H9 (cell line): ENCODE data around the gene TLE4. TPM values are rescaled to one million over a fixed set of nuclear protein-coding genes. Genes with fewer than 3 reads are reported as not detected.

Experiments
- DNase-seq: peaks from one replicate; pipeline ENCODE4 v3.0.0-alpha.2; 2017
- H2AFZ ChIP-seq: one replicate; pipeline ENCODE4 v1.6.1; 2013; ENCODE audit warnings: mild to moderate bottlenecking, low read length, control low read depth, moderate library complexity
- H2AK5ac ChIP-seq: 2 replicates; pipeline ENCODE4 v1.6.1; 2013; ENCODE audit warnings: low read length, control low read depth, mixed read lengths; ENCODE audit not compliant: insufficient read length
- H2BK120ac ChIP-seq: one replicate; pipeline ENCODE4 v1.6.1; 2013; ENCODE audit warnings: low read depth, mild to moderate bottlenecking, low read length, control low read depth, inconsistent platforms; ENCODE audit not compliant: poor library complexity, severe bottlenecking
- H2BK12ac ChIP-seq: 2 replicates; pipeline ENCODE4 v1.6.1; 2013; ENCODE audit warnings: low read length, control low read depth, mixed read lengths, low read depth; ENCODE audit not compliant: insufficient read length
- H2BK15ac ChIP-seq: 2 replicates; pipeline ENCODE4 v1.6.1; 2013; ENCODE audit warnings: low read depth, low read length, control low read depth
- H2BK20ac ChIP-seq: one replicate; pipeline ENCODE4 v1.6.1; 2013; ENCODE audit warnings: low read depth, mild to moderate bottlenecking, low read length, control low read depth, inconsistent platforms; ENCODE audit not compliant: poor library complexity, severe bottlenecking
- H2BK5ac ChIP-seq: 2 replicates; pipeline ENCODE4 v1.6.1; 2013; ENCODE audit warnings: low read length, control low read depth, mixed read lengths; ENCODE audit not compliant: insufficient read length
- H3K14ac ChIP-seq: 2 replicates; pipeline ENCODE4 v1.6.1; 2013; ENCODE audit warnings: low read length, control low read depth; ENCODE audit not compliant: insufficient read depth
- H3K18ac ChIP-seq: 2 replicates; pipeline ENCODE4 v1.6.1; 2013; ENCODE audit warnings: low read depth, mild to moderate bottlenecking, mixed read lengths, low read length, control low read depth; ENCODE audit not compliant: insufficient read length
- H3K23ac ChIP-seq: 2 replicates; pipeline ENCODE4 v1.6.1; 2013; ENCODE audit warnings: low read length, control low read depth, mixed read lengths, low read depth; ENCODE audit not compliant: insufficient read length
- H3K23me2 ChIP-seq: 2 replicates; pipeline ENCODE4 v1.6.1; 2013; ENCODE audit warnings: low read depth, mild to moderate bottlenecking, mixed read lengths, low read length, control low read depth; ENCODE audit not compliant: insufficient read length, poor library complexity, severe bottlenecking
- H3K27ac ChIP-seq: 2 replicates; pipeline ENCODE4 v1.5.1; 2013; ENCODE audit warnings: low read length, control low read depth, mixed read lengths, low read depth; ENCODE audit not compliant: insufficient read length
- H3K27me3 ChIP-seq: 2 replicates; pipeline ENCODE4 v1.6.1; 2013; ENCODE audit warnings: low read length, control low read depth, inconsistent platforms; ENCODE audit not compliant: insufficient read depth
- H3K4ac ChIP-seq: 2 replicates; pipeline ENCODE4 v1.6.1; 2013; ENCODE audit warnings: low read depth, mild to moderate bottlenecking, control low read depth, inconsistent platforms, low read length, moderate library complexity
- H3K4me1 ChIP-seq: 2 replicates; pipeline ENCODE4 v1.6.1; 2013; ENCODE audit warnings: low read length, control low read depth, inconsistent platforms; ENCODE audit not compliant: insufficient read depth
- H3K4me2 ChIP-seq: 2 replicates; pipeline ENCODE4 v1.6.1; 2013; ENCODE audit warnings: low read length, control low read depth, mixed read lengths; ENCODE audit not compliant: insufficient read length, insufficient read depth
- H3K56ac ChIP-seq: 2 replicates; pipeline ENCODE4 v1.6.1; 2013; ENCODE audit warnings: low read depth, mild to moderate bottlenecking, mixed read lengths, low read length, control low read depth; ENCODE audit not compliant: insufficient read length
- H3K79me1 ChIP-seq: 2 replicates; pipeline ENCODE4 v1.6.1; 2013; ENCODE audit warnings: low read depth, mild to moderate bottlenecking, moderate library complexity, low read length, control low read depth, inconsistent platforms; ENCODE audit not compliant: insufficient read depth, poor library complexity, severe bottlenecking
- H3K79me2 ChIP-seq: 2 replicates; pipeline ENCODE4 v1.6.1; 2013; ENCODE audit warnings: low read length, control low read depth, inconsistent platforms; ENCODE audit not compliant: insufficient read depth
- H3K9ac ChIP-seq: 2 replicates; pipeline ENCODE4 v1.6.1; 2013; ENCODE audit warnings: low read length, control low read depth, mixed read lengths; ENCODE audit not compliant: insufficient read length; ENCODE audit errors: extremely low read depth
- H3K9me3 ChIP-seq: one replicate; pipeline ENCODE4 v1.6.1; 2013; ENCODE audit warnings: low read depth, low read length, inconsistent platforms; ENCODE audit not compliant: control insufficient read depth
- H3T11ph ChIP-seq: one replicate; pipeline ENCODE4 v1.6.1; 2013; ENCODE audit warnings: mild to moderate bottlenecking, low read length, control low read depth, inconsistent platforms
- H4K20me1 ChIP-seq: one replicate; pipeline ENCODE4 v1.6.1; 2013; ENCODE audit not compliant: control insufficient read depth, insufficient read length, insufficient read depth
- H4K5ac ChIP-seq: 2 replicates; pipeline ENCODE4 v1.6.1; 2013; ENCODE audit warnings: low read depth, mild to moderate bottlenecking, mixed read lengths, low read length, control low read depth; ENCODE audit not compliant: insufficient read length
- H4K8ac ChIP-seq: replicated peaks from 2 replicates; pipeline ENCODE4 v1.6.1; 2013; ENCODE audit warnings: low read length, control low read depth, mixed read lengths, low read depth; ENCODE audit not compliant: insufficient read length
- H4K91ac ChIP-seq: 2 replicates; pipeline ENCODE4 v1.6.1; 2013; ENCODE audit warnings: low read depth, mild to moderate bottlenecking, moderate library complexity, mixed read lengths, low read length, control low read depth; ENCODE audit not compliant: insufficient read length
- H3K27ac Mint-ChIP-seq, 3 experiments: 2 replicates in 2 of 3; 3 replicates in 1 of 3; pipeline ENCODE4 v1.8.0; 2020 to 2021; ENCODE audit warnings: mixed read lengths in 3 of 3, mild to moderate bottlenecking in 1 of 3, moderate library complexity in 1 of 3
- H3K27me3 Mint-ChIP-seq: 2 replicates; pipeline ENCODE4 v1.8.0; 2021; ENCODE audit warnings: low read depth, mild to moderate bottlenecking, moderate library complexity, mixed read lengths
- H3K36me3 Mint-ChIP-seq, 3 experiments: 2 replicates in 2 of 3; 3 replicates in 1 of 3; pipeline ENCODE4 v1.8.0; 2020 to 2021; ENCODE audit warnings: low read depth in 3 of 3, mixed read lengths in 3 of 3; ENCODE audit not compliant: insufficient read depth in 1 of 3
- H3K4me1 Mint-ChIP-seq, 2 experiments: 2 replicates each; pipeline ENCODE4 v1.8.0; 2020; ENCODE audit warnings: mixed read lengths in 2 of 2
- H3K4me3 Mint-ChIP-seq, 2 experiments: 2 replicates in 1 of 2; 3 replicates in 1 of 2; pipeline ENCODE4 v1.8.0; 2020 to 2021; ENCODE audit warnings: mild to moderate bottlenecking in 2 of 2, mixed read lengths in 2 of 2, moderate library complexity in 1 of 2
- H3K9me3 Mint-ChIP-seq, 2 experiments: 2 replicates in 1 of 2; 3 replicates in 1 of 2; pipeline ENCODE4 v1.8.0; 2020; ENCODE audit warnings: mild to moderate bottlenecking in 2 of 2, mixed read lengths in 2 of 2, moderate library complexity in 1 of 2
- total RNA-seq: library from RNA; stranded (reverse); gene quantifications from 2 replicates; pipeline ENCODE4 v1.2.1, GENCODE V29; 2021
- TF ChIP-seq, protein P1 (sequence below): fragments of 200-600 bp; sonication (generic); conservative IDR thresholded peaks from 3 replicates; pipeline ENCODE4 v1.8.0; 2021; ENCODE audit warnings: antibody characterized with exemption, mild to moderate bottlenecking

The TLE4 gene
- total RNA-seq, 1 experiment from 2014 or later = 35.1 TPM

DNA sequence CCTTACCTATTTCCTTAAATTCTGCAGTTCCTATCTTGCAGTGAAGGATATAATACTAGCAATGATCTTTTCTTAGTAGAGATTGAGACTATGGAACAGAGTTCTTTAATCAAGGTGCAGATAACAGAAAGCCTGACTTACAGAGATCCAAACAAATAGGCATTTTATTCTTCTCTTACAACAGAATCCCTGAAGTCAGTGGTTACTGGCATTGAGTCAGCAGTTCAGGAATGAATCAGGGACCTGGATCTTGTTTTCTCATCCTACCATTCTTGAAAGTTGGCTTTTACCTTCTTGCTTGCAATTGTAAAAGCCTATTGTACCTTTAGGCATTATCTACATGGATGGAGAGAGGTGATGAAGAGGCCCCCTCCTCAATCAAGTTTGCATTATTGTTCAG, 47.5 kb upstream of the TLE4 start:
- no peak overlapping the region for H3K23ac ChIP-seq
- no peak overlapping the region for H2AK5ac ChIP-seq
- Mint-ChIP-seq H3K4me1 (no peaks in the 10 kb centered on the region), H3K36me3 (no peaks in the 10 kb centered on the region), H3K27me3 (no peaks in the 10 kb centered on the region), H3K4me3 (no peak overlapping the region), H3K9me3 (peaks cover 0 to 3% of the 10 kb centered on the region in 2 experiments; a peak in 2 of 5 replicates), H3K27ac (no peak overlapping the region; a peak in 1 of 7 replicates)
- no peak overlapping the region for H4K8ac ChIP-seq
- no peak overlapping the region for H3K14ac ChIP-seq
- no peak overlapping the region for H4K5ac ChIP-seq
- H2BK15ac ChIP-seq = no peak overlapping the region
- TF ChIP-seq, protein P1, sequence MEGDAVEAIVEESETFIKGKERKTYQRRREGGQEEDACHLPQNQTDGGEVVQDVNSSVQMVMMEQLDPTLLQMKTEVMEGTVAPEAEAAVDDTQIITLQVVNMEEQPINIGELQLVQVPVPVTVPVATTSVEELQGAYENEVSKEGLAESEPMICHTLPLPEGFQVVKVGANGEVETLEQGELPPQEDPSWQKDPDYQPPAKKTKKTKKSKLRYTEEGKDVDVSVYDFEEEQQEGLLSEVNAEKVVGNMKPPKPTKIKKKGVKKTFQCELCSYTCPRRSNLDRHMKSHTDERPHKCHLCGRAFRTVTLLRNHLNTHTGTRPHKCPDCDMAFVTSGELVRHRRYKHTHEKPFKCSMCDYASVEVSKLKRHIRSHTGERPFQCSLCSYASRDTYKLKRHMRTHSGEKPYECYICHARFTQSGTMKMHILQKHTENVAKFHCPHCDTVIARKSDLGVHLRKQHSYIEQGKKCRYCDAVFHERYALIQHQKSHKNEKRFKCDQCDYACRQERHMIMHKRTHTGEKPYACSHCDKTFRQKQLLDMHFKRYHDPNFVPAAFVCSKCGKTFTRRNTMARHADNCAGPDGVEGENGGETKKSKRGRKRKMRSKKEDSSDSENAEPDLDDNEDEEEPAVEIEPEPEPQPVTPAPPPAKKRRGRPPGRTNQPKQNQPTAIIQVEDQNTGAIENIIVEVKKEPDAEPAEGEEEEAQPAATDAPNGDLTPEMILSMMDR = no peak
- no peaks in the 10 kb centered on the region for H3K23me2 ChIP-seq
- H2BK20ac ChIP-seq = no peak overlapping the region
- no peak overlapping the region for H3K4me2 ChIP-seq
- H3K56ac ChIP-seq = no peak overlapping the region
- H3K18ac ChIP-seq = no peak overlapping the region
- no peak overlapping the region for H3T11ph ChIP-seq
- H3K79me1 ChIP-seq = no peaks in the 10 kb centered on the region
- no peaks in the 10 kb centered on the region for H4K20me1 ChIP-seq
- H3K9ac ChIP-seq = no peak overlapping the region
- no peaks in the 10 kb centered on the region for H3K9me3 ChIP-seq
- no peak overlapping the region for H3K27ac ChIP-seq
- no peak overlapping the region for H2BK5ac ChIP-seq
- H2BK120ac ChIP-seq = no peak overlapping the region
- no peak overlapping the region for H4K91ac ChIP-seq
- H3K79me2 ChIP-seq = no peaks in the 10 kb centered on the region
- no peak overlapping the region for H3K4ac ChIP-seq
- DNase-seq = no peak
- no peak overlapping the region for H2BK12ac ChIP-seq
- no peak overlapping the region for H2AFZ ChIP-seq
- no peaks in the 10 kb centered on the region for H3K27me3 ChIP-seq
- no peaks in the 10 kb centered on the region for H3K4me1 ChIP-seq
